Endothelial cell (in vitro differentiated cells): ENCODE data around the gene LCE2A. TPM values are rescaled to one million over a fixed set of nuclear protein-coding genes. Genes with fewer than 3 reads are reported as not detected.

Experiments used
- DNase-seq: peaks from one replicate; pipeline ENCODE4 v3.0.0; 2021; ENCODE audit warnings: low spot score
- H3K27ac Mint-ChIP-seq: one replicate; pipeline ENCODE4 v1.8.0; 2021; ENCODE audit warnings: mixed read lengths, inconsistent platforms; ENCODE audit not compliant: unreplicated experiment
- H3K27me3 Mint-ChIP-seq: one replicate; pipeline ENCODE4 v1.8.0; 2021; ENCODE audit warnings: mild to moderate bottlenecking, moderate library complexity, mixed read lengths, inconsistent platforms; ENCODE audit not compliant: unreplicated experiment
- H3K36me3 Mint-ChIP-seq: one replicate; pipeline ENCODE4 v1.8.0; 2021; ENCODE audit warnings: mild to moderate bottlenecking, low read depth, mixed read lengths, inconsistent platforms; ENCODE audit not compliant: unreplicated experiment
- H3K4me1 Mint-ChIP-seq: one replicate; pipeline ENCODE4 v1.8.0; 2021; ENCODE audit warnings: mild to moderate bottlenecking, mixed read lengths, inconsistent platforms; ENCODE audit not compliant: unreplicated experiment
- H3K4me3 Mint-ChIP-seq: one replicate; pipeline ENCODE4 v1.8.0; 2021; ENCODE audit warnings: mild to moderate bottlenecking, mixed read lengths, inconsistent platforms; ENCODE audit not compliant: unreplicated experiment
- H3K9me3 Mint-ChIP-seq: one replicate; pipeline ENCODE4 v1.8.0; 2021; ENCODE audit warnings: mixed read lengths, inconsistent platforms; ENCODE audit not compliant: unreplicated experiment
- long read RNA-seq: library from polyadenylated mRNA; unstranded; transcript quantifications from one replicate; pipeline ENCODE4 v2.0.0, GENCODE V29; 2020; ENCODE audit not compliant: unreplicated experiment
- total RNA-seq: library from RNA; stranded (reverse); fragmentation: NEBNext Ultra II Directional; extraction: Animal tissue kit (Norgen Biotek cat#: 25700); gene quantifications from one replicate; pipeline ENCODE4 v1.2.1, GENCODE V29; 2021; ENCODE audit not compliant: unreplicated experiment
- TF ChIP-seq, protein P1 (sequence below): fragments of 200-600 bp; sonication (generic); IDR thresholded peaks from one replicate; pipeline ENCODE4 v1.5.0; 2021; ENCODE audit warnings: antibody characterized with exemption; ENCODE audit not compliant: unreplicated experiment

LCE2A gene
- not detected for total RNA-seq
- long read RNA-seq, result 0 reads

DNA sequence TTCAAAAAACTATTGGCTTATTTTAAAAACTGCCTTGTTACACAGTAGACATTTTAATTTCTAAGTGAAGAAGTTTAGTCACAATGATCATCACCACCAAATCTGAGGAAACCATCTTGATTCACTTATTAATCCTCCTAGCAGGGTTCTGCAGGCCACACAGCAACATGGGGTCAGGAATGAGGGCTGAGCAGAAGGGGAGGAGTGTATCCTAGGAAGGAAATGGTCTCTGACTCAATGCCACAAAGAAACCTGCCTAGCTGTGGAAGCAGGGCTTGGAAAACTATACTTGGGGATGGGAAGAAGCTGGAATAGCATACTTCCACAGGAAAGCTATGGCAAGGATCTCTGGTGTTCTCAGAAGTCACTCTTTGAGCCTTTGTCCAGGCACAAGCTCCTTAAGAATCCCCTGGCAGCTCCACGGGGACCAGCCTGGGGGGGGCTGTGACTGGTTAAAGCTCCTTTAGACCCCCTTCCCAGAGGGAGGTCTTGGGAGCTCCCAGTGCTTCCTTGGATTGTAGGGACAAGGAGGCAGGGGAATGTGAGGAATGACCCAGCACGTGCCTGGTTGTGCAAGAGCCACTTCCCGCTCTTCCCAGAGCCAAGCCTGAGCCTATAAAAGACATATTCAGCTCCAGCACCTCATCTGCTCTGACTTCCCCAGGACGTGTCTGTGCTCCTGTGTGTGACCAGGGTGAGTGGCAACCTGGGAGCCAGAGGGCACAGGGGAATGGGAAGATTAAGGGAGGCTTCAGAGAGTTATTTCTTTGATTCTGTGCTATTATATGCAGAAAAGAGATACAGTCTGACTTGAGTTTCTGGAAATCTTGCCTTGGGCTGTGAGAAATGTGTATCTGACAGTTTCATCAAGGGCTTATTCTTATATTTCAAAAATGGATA, at the start of gene LCE2A:
Gene LCE2A (plus strand): TSS at position 645 of the 900 bp plus-strand sequence. CDS start 557 bp downstream, outside the sequence.
- Mint-ChIP-seq H3K27me3 (no peaks in the 10 kb centered on the region), H3K4me1 (no peaks in the 10 kb centered on the region), H3K27ac (no peak within 1 kb of the TSS), H3K9me3 (no peaks in the 10 kb centered on the region), H3K4me3 (no peak within 1 kb of the TSS), H3K36me3 (no peaks in the 10 kb centered on the region)
- TF ChIP-seq, protein P1, sequence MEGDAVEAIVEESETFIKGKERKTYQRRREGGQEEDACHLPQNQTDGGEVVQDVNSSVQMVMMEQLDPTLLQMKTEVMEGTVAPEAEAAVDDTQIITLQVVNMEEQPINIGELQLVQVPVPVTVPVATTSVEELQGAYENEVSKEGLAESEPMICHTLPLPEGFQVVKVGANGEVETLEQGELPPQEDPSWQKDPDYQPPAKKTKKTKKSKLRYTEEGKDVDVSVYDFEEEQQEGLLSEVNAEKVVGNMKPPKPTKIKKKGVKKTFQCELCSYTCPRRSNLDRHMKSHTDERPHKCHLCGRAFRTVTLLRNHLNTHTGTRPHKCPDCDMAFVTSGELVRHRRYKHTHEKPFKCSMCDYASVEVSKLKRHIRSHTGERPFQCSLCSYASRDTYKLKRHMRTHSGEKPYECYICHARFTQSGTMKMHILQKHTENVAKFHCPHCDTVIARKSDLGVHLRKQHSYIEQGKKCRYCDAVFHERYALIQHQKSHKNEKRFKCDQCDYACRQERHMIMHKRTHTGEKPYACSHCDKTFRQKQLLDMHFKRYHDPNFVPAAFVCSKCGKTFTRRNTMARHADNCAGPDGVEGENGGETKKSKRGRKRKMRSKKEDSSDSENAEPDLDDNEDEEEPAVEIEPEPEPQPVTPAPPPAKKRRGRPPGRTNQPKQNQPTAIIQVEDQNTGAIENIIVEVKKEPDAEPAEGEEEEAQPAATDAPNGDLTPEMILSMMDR, result no peak
- DNase-seq, result no peak

DNA sequence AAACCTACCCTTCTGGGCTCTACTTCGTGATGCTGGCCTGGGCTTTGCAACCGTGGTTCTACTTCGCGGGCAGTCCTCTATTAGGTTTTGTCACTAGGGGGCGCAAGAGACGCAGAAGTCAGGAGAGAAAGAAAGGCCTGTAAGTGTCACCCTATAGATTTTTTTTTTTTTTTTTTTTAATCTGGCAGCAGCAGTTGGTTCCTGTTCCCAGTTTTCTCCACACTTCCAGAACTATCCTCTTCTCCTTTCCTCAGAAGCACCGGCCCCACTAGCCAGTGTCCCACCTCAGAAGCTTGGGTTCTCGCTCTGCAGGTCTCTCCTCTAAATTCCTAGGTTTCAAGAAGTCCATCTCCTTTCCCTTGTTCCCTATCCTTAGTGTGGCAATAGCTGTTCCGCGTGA, 44.0 kb upstream of the LCE2A start:
- Mint-ChIP-seq H3K9me3 (no peaks in the 10 kb centered on the region), H3K36me3 (no peaks in the 10 kb centered on the region), H3K27ac (no peak overlapping the region), H3K27me3 (peaks cover 1% of the 10 kb centered on the region), H3K4me3 (no peak overlapping the region), H3K4me1 (peaks cover 2% of the 10 kb centered on the region)
- DNase-seq, result peak; percentile 82
- TF ChIP-seq, protein P1, result peak; percentile 75

GRCh38 chr1:152656459-152656858, 41.7 kb upstream of the LCE2A start:
- TF ChIP-seq, protein P1, result no peak
- no peak overlapping the region for H3K4me3 Mint-ChIP-seq
- H3K27me3 Mint-ChIP-seq, result peaks cover 1% of the 10 kb centered on the region
- no peaks in the 10 kb centered on the region for H3K36me3 Mint-ChIP-seq
- H3K27ac Mint-ChIP-seq, result no peak overlapping the region
- H3K9me3 Mint-ChIP-seq, result no peaks in the 10 kb centered on the region
- peaks cover 2% of the 10 kb centered on the region for H3K4me1 Mint-ChIP-seq
- no peak for DNase-seq

- Mint-ChIP-seq H3K4me1 (peaks cover 2% of the 10 kb centered on the region), H3K27me3 (peaks cover 1% of the 10 kb centered on the region), H3K9me3 (no peaks in the 10 kb centered on the region), H3K4me3 (no peak overlapping the region), H3K36me3 (no peaks in the 10 kb centered on the region), H3K27ac (no peak overlapping the region)
- TF ChIP-seq, protein P1, result no peak
- DNase-seq, result no peak
These were observed 40.5 kb upstream of the LCE2A start for GRCh38 chr1:152657677-152658076.

GRCh38 chr1:152658649-152659048, 39.5 kb upstream of the LCE2A start:
- no peak for DNase-seq
- no peak overlapping the region for H3K27ac Mint-ChIP-seq

More at GRCh38 chr1:152658649-152659048, 39.5 kb upstream of the LCE2A start:
- Mint-ChIP-seq H3K27me3 (peaks cover 1% of the 10 kb centered on the region), H3K36me3 (no peaks in the 10 kb centered on the region), H3K4me3 (no peak overlapping the region), H3K4me1 (peaks cover 2% of the 10 kb centered on the region), H3K9me3 (no peaks in the 10 kb centered on the region)
- TF ChIP-seq, protein P1, result no peak
